GM19023 (cell line): ENCODE data around the gene SORCS2.

Experiments used
- ATAC-seq: cut with Tn5 transposase; IDR thresholded peaks from one replicate; pipeline ENCODE4 v1.9.1; 2021; ENCODE audit warnings: mild to moderate bottlenecking, moderate library complexity; ENCODE audit not compliant: unreplicated experiment

SORCS2 gene

GRCh38 chr4:7733801-7734650, 541.7 kb downstream of the SORCS2 start:
- no peak for ATAC-seq

- ATAC-seq = no peak
These were observed 542.4 kb downstream of the SORCS2 start for GRCh38 chr4:7734651-7735260.

GRCh38 chr4:7735395-7735794, 543.1 kb downstream of the SORCS2 start:
- no peak for ATAC-seq

GRCh38 chr4:7735961-7736360, 543.6 kb downstream of the SORCS2 start:
- no peak for ATAC-seq

- ATAC-seq = no peak
These were observed 544.3 kb downstream of the SORCS2 start for GRCh38 chr4:7736436-7737267.

- no peak for ATAC-seq
These were observed 544.9 kb downstream of the SORCS2 start for GRCh38 chr4:7737268-7737645.

- no peak for ATAC-seq
These were observed 545.6 kb downstream of the SORCS2 start for GRCh38 chr4:7737752-7738457.

- no peak for ATAC-seq
These were observed 546.2 kb downstream of the SORCS2 start for GRCh38 chr4:7738458-7739076.

GRCh38 chr4:7739077-7739917, 547.0 kb downstream of the SORCS2 start:
- ATAC-seq = no peak

GRCh38 chr4:7739918-7740865, 547.9 kb downstream of the SORCS2 start:
- no peak for ATAC-seq

- no peak for ATAC-seq
These were observed 548.7 kb downstream of the SORCS2 start for GRCh38 chr4:7740866-7741525.

GRCh38 chr4:7741946-7742806, 549.8 kb downstream of the SORCS2 start:
- no peak for ATAC-seq

GRCh38 chr4:7742807-7743280, 550.5 kb downstream of the SORCS2 start:
- no peak for ATAC-seq

- no peak for ATAC-seq
These were observed 551.9 kb downstream of the SORCS2 start for GRCh38 chr4:7744142-7744804.

- ATAC-seq = no peak
These were observed 553.1 kb downstream of the SORCS2 start for GRCh38 chr4:7745301-7745885.
